ENCODE measurements around the gene WNK1. TPM values are rescaled to one million over a fixed set of nuclear protein-coding genes. Genes with fewer than 3 reads are reported as not detected.

WNK1 gene
- total and polyA plus RNA-seq, 9 donors: 49.5 to 83.7 (median 65.1) TPM

DNA sequence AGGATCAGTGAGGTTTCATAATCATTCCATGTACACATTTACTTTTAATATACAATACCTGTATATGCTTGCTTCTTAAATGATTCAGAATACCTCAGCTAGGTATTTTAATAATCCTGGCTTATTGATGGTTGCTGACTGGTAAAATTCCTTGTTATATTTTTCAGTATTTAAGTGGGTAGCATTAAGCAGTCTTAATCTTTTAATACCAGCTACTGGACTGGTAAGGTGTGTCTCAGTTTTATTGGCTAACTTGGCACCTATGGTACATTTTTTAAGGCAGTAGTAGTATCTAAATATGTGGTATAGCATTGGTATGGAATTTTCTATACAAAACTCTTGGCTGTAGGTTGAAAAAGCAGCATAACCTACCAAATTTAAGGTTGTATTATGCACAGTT is 100.5 kb downstream of the WNK1 start:
- no peak overlapping the region for H3K4me3 ChIP-seq (ENCODE audit: low read length)
- H3K27me3 ChIP-seq (ENCODE audit: control insufficient read depth, insufficient read depth, low read length): no peaks in the 10 kb centered on the region
- H3K27ac ChIP-seq (ENCODE audit: low read length): no peak overlapping the region
- peaks cover 6% of the 10 kb centered on the region for H3K36me3 ChIP-seq (ENCODE audit: control insufficient read depth, insufficient read depth, low read length)
- H3K9me3 ChIP-seq (replicated peaks; ENCODE audit: control insufficient read depth, low read depth, low read length): no peaks in the 10 kb centered on the region
- no peak for DNase-seq
- no peaks in the 10 kb centered on the region for H3K4me1 ChIP-seq (ENCODE audit: control insufficient read depth, insufficient read depth, low read length)

GRCh38 chr12:857611-858010 is 105.2 kb downstream of the WNK1 start:
- H3K27me3 ChIP-seq (ENCODE audit: control insufficient read depth, insufficient read depth, low read length): no peaks in the 10 kb centered on the region
- no peaks in the 10 kb centered on the region for H3K4me1 ChIP-seq (ENCODE audit: control insufficient read depth, insufficient read depth, low read length)
- 60% methylated on average over 4 of the region's 5 CpGs for WGBS (ENCODE audit: insufficient coverage)
- no peak overlapping the region for H3K27ac ChIP-seq (ENCODE audit: low read length)
- DNase-seq: peak; percentile 15
- no peak overlapping the region for H3K4me3 ChIP-seq (ENCODE audit: low read length)
- peaks cover 18% of the 10 kb centered on the region for H3K36me3 ChIP-seq (ENCODE audit: control insufficient read depth, insufficient read depth, low read length)
- H3K9me3 ChIP-seq (replicated peaks; ENCODE audit: control insufficient read depth, low read depth, low read length): no peaks in the 10 kb centered on the region

DNA sequence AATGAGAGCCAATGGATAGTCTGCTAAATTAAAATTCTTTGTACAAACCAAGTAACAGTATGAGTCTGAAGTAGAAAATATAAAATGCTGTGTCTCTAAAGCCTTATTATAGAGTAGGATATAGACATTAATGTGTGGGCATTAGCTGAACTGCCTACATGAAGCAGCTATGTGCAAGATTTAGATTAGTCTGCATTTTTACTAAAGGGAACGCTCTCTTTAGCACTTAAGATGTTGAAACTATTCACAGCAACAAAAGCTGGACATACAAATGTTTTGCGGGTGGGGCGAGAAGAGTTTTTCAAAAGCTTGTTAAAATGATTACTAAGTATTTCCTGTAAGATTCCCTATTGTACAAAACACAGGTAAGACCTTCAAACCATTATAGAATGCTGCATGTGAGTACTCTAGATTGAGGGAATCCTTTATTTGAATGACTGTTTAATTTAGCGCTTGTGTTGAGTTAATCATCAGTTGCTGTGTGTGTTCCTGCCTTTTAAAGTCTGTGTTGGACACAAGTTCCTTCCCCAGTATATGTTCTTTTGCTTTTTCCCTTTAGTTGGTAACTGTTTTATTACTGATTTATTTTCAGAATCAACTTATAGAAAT is 110.0 kb downstream of the WNK1 start:
- no peak overlapping the region for H3K27ac ChIP-seq (ENCODE audit: low read length)
- 100% methylated on average over 1 of the region's 4 CpGs for WGBS (ENCODE audit: insufficient coverage)
- no peaks in the 10 kb centered on the region for H3K4me1 ChIP-seq (ENCODE audit: control insufficient read depth, insufficient read depth, low read length)
- peaks cover 21% of the 10 kb centered on the region for H3K36me3 ChIP-seq (ENCODE audit: control insufficient read depth, insufficient read depth, low read length)
- H3K4me3 ChIP-seq (ENCODE audit: low read length): no peak overlapping the region
- DNase-seq: no peak
- H3K9me3 ChIP-seq (replicated peaks; ENCODE audit: control insufficient read depth, low read depth, low read length): no peaks in the 10 kb centered on the region
- no peaks in the 10 kb centered on the region for H3K27me3 ChIP-seq (ENCODE audit: control insufficient read depth, insufficient read depth, low read length)

DNA sequence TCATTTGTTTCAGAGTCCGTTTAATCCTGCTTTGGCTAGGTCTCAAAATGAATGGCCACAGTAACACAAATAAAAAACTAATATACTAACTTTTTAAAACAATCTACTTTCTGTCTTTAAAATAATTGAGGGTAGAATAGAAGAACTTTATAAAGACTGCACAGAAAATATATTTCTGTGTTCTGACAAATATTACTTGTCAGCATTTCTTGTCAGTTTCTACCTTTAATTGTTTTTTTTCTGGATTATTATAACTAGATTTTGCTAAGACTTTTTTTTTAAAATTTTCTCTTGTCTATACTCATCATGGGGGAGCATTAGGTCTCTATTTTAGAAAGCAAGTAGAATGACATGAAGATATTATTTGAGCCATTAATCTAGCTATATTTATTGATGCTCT is 110.9 kb downstream of the WNK1 start:
- no peak for DNase-seq
- WGBS (ENCODE audit: insufficient coverage): no CpG with 5 or more reads among the region's 1 CpG
- peaks cover 22% of the 10 kb centered on the region for H3K36me3 ChIP-seq (ENCODE audit: control insufficient read depth, insufficient read depth, low read length)

GRCh38 chr12:865614-866013 is 113.2 kb downstream of the WNK1 start:
- H3K4me1 ChIP-seq (ENCODE audit: control insufficient read depth, insufficient read depth, low read length): no peaks in the 10 kb centered on the region
- no CpG with 5 or more reads among the region's 1 CpG for WGBS (ENCODE audit: insufficient coverage)
- no peak for DNase-seq
- H3K4me3 ChIP-seq (ENCODE audit: low read length): no peak overlapping the region
- no peaks in the 10 kb centered on the region for H3K27me3 ChIP-seq (ENCODE audit: control insufficient read depth, insufficient read depth, low read length)
- H3K27ac ChIP-seq (ENCODE audit: low read length): no peak overlapping the region
- peaks cover 26% of the 10 kb centered on the region for H3K36me3 ChIP-seq (ENCODE audit: control insufficient read depth, insufficient read depth, low read length)
- H3K9me3 ChIP-seq (replicated peaks; ENCODE audit: control insufficient read depth, low read depth, low read length): no peaks in the 10 kb centered on the region

More for the DNA sequence above, 110.9 kb downstream of the WNK1 start:
- no peaks in the 10 kb centered on the region for H3K9me3 ChIP-seq (replicated peaks; ENCODE audit: control insufficient read depth, low read depth, low read length)
- no peak overlapping the region for H3K4me3 ChIP-seq (ENCODE audit: low read length)
- no peaks in the 10 kb centered on the region for H3K4me1 ChIP-seq (ENCODE audit: control insufficient read depth, insufficient read depth, low read length)
- no peaks in the 10 kb centered on the region for H3K27me3 ChIP-seq (ENCODE audit: control insufficient read depth, insufficient read depth, low read length)
- no peak overlapping the region for H3K27ac ChIP-seq (ENCODE audit: low read length)

- H3K27ac ChIP-seq (ENCODE audit: low read length): no peak overlapping the region
- no peak for DNase-seq
- H3K36me3 ChIP-seq (ENCODE audit: control insufficient read depth, insufficient read depth, low read length): peaks cover 23% of the 10 kb centered on the region
- WGBS (ENCODE audit: insufficient coverage): 88% methylated on average over 2 of the region's 5 CpGs
- no peaks in the 10 kb centered on the region for H3K4me1 ChIP-seq (ENCODE audit: control insufficient read depth, insufficient read depth, low read length)
- H3K9me3 ChIP-seq (replicated peaks; ENCODE audit: control insufficient read depth, low read depth, low read length): no peaks in the 10 kb centered on the region
- H3K27me3 ChIP-seq (ENCODE audit: control insufficient read depth, insufficient read depth, low read length): no peaks in the 10 kb centered on the region
- no peak overlapping the region for H3K4me3 ChIP-seq (ENCODE audit: low read length)
Measured at GRCh38 chr12:867905-868304, 115.5 kb downstream of the WNK1 start.

DNA sequence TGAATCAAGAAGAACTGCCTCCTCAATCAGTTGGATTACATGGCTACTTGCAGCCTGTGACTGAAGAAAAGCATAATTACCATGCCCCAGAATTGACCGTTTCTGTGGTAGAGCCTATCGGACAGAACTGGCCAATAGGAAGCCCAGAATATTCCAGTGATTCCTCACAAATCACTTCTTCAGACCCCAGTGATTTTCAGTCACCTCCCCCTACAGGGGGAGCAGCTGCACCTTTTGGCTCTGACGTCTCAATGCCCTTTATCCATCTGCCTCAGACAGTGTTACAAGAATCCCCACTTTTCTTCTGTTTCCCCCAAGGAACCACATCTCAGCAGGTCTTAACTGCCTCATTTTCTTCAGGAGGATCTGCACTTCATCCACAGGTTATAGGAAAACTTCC is 116.3 kb downstream of the WNK1 start:
- no peak overlapping the region for H3K4me3 ChIP-seq (ENCODE audit: low read length)
- WGBS (ENCODE audit: insufficient coverage): 59% methylated on average over 3 of the region's 3 CpGs
- peaks cover 23% of the 10 kb centered on the region for H3K36me3 ChIP-seq (ENCODE audit: control insufficient read depth, insufficient read depth, low read length)
- no peaks in the 10 kb centered on the region for H3K9me3 ChIP-seq (replicated peaks; ENCODE audit: control insufficient read depth, low read depth, low read length)
- H3K27me3 ChIP-seq (ENCODE audit: control insufficient read depth, insufficient read depth, low read length): no peaks in the 10 kb centered on the region
- H3K4me1 ChIP-seq (ENCODE audit: control insufficient read depth, insufficient read depth, low read length): no peaks in the 10 kb centered on the region
- H3K27ac ChIP-seq (ENCODE audit: low read length): no peak overlapping the region
- DNase-seq: no peak

DNA sequence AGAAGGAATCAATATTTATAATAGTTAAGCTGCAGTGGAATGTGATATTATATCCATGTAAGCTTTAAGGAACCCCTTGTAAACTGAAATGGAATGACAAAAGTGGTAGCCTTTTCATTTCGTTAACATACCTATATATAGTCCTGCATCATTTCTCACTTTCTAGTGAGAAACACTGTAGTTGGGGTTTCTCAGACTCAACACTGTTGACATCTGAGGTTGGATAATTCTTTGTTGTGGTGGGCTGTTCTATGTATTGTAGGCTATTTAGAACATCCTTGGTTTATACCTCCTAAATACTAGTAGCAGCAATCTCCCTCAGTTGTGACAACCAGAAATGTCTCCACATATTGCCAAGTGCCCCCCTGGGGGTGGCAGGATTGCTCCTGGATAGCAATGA is 118.0 kb downstream of the WNK1 start:
- Histone ChIP-seq H3K27me3 (ENCODE audit: control insufficient read depth, insufficient read depth, low read length) (no peaks in the 10 kb centered on the region), H3K4me3 (ENCODE audit: low read length) (no peak overlapping the region), H3K9me3 (replicated peaks; ENCODE audit: control insufficient read depth, low read depth, low read length) (no peaks in the 10 kb centered on the region), H3K4me1 (ENCODE audit: control insufficient read depth, insufficient read depth, low read length) (no peaks in the 10 kb centered on the region), H3K36me3 (ENCODE audit: control insufficient read depth, insufficient read depth, low read length) (peaks cover 23% of the 10 kb centered on the region), H3K27ac (ENCODE audit: low read length) (no peak overlapping the region)
- no CpG with 5 or more reads among the region's 1 CpG for WGBS (ENCODE audit: insufficient coverage)
- DNase-seq: no peak

- DNase-seq: no peak
- Histone ChIP-seq H3K27ac (ENCODE audit: low read length) (no peak overlapping the region), H3K9me3 (replicated peaks; ENCODE audit: control insufficient read depth, low read depth, low read length) (no peaks in the 10 kb centered on the region), H3K4me1 (ENCODE audit: control insufficient read depth, insufficient read depth, low read length) (no peaks in the 10 kb centered on the region), H3K4me3 (ENCODE audit: low read length) (no peak overlapping the region), H3K27me3 (ENCODE audit: control insufficient read depth, insufficient read depth, low read length) (no peaks in the 10 kb centered on the region), H3K36me3 (ENCODE audit: control insufficient read depth, insufficient read depth, low read length) (peaks cover 13% of the 10 kb centered on the region)
- no CpG with 5 or more reads among the region's 2 CpGs for WGBS (ENCODE audit: insufficient coverage)
Measured at GRCh38 chr12:873954-874353, 121.6 kb downstream of the WNK1 start.

- Histone ChIP-seq H3K27ac (ENCODE audit: low read length) (no peak overlapping the region), H3K27me3 (ENCODE audit: control insufficient read depth, insufficient read depth, low read length) (no peaks in the 10 kb centered on the region), H3K4me1 (ENCODE audit: control insufficient read depth, insufficient read depth, low read length) (no peaks in the 10 kb centered on the region), H3K9me3 (replicated peaks; ENCODE audit: control insufficient read depth, low read depth, low read length) (no peaks in the 10 kb centered on the region), H3K36me3 (ENCODE audit: control insufficient read depth, insufficient read depth, low read length) (peaks cover 40% of the 10 kb centered on the region), H3K4me3 (ENCODE audit: low read length) (no peak overlapping the region)
- peak; percentile 60 for DNase-seq
- 74% methylated on average over 5 of the region's 5 CpGs for WGBS (ENCODE audit: insufficient coverage)
Measured at GRCh38 chr12:879641-880040, 127.3 kb downstream of the WNK1 start.

DNA sequence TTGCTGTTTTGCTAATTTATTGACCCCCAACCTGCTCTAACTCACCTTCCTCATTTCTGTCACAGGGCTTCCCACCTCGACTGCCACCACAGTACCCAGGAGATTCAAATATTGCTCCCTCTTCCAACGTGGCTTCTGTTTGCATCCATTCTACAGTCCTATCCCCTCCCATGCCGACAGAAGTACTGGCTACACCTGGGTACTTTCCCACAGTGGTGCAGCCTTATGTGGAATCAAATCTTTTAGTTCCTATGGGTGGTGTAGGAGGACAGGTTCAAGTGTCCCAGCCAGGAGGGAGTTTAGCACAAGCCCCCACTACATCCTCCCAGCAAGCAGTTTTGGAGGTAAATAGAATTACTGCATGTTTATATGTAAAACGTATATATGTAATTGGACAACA is 128.3 kb downstream of the WNK1 start:
- DNase-seq: no peak
- Histone ChIP-seq H3K36me3 (ENCODE audit: control insufficient read depth, insufficient read depth, low read length) (peaks cover 50% of the 10 kb centered on the region), H3K4me1 (ENCODE audit: control insufficient read depth, insufficient read depth, low read length) (no peaks in the 10 kb centered on the region), H3K27me3 (ENCODE audit: control insufficient read depth, insufficient read depth, low read length) (no peaks in the 10 kb centered on the region), H3K27ac (ENCODE audit: low read length) (no peak overlapping the region), H3K9me3 (replicated peaks; ENCODE audit: control insufficient read depth, low read depth, low read length) (no peaks in the 10 kb centered on the region), H3K4me3 (ENCODE audit: low read length) (no peak overlapping the region)
- 83% methylated on average over 1 of the region's 4 CpGs for WGBS (ENCODE audit: insufficient coverage)

Measured in muscle of leg (tissue), 11 donors.